Thoracic aorta (tissue), 2 donors: ENCODE data around the gene ZC3H12A. TPM values are rescaled to one million over a fixed set of nuclear protein-coding genes. Genes with fewer than 3 reads are reported as not detected.

ENCODE experiments used
- ATAC-seq: fragments of 150-250 bp; one replicate; pipeline ENCODE4 v1.8.0; 2017; ENCODE audit warnings: low read depth; ENCODE audit not compliant: insufficient number of reproducible peaks, low FRiP score
- DNase-seq: peaks from one replicate; pipeline ENCODE4 v3.0.0-alpha.2; 2020; ENCODE audit warnings: low spot score
- H3K27ac ChIP-seq, 2 donors: fragments of 200-600 bp; sonication (generic); 1 replicate in 1 of 2; 2 replicates in 1 of 2; pipeline ENCODE4 v1.5.1; 2016; ENCODE audit warnings: mild to moderate bottlenecking in 2 of 2, moderate library complexity in 2 of 2
- H3K27me3 ChIP-seq: fragments of 200-600 bp; sonication (generic); replicated peaks from 2 replicates; pipeline ENCODE4 v1.6.0; 2016; ENCODE audit warnings: mild to moderate bottlenecking; ENCODE audit not compliant: insufficient read depth
- H3K36me3 ChIP-seq: fragments of 200-600 bp; sonication (generic); one replicate; pipeline ENCODE4 v1.5.1; 2016
- H3K4me1 ChIP-seq, 2 donors: fragments of 200-600 bp; sonication (generic); 1 replicate in 1 of 2; 2 replicates in 1 of 2; pipeline versions ENCODE4 v1.5.1 to v1.6.0; 2016; ENCODE audit warnings: low read depth in 2 of 2, mild to moderate bottlenecking in 1 of 2; ENCODE audit not compliant: control insufficient read depth in 1 of 2
- H3K4me3 ChIP-seq: fragments of 200-600 bp; sonication (generic); 2 replicates; pipeline ENCODE4 v1.5.1; 2016; ENCODE audit warnings: mild to moderate bottlenecking
- H3K9me3 ChIP-seq: fragments of 200-600 bp; sonication (generic); 2 replicates; pipeline ENCODE4 v1.5.1; 2016
- total RNA-seq, 2 donors: library from RNA; depleted of rRNA; stranded (reverse); fragments of >200 nt; gene quantifications; one replicate each; pipeline versions ENCODE4 v1.1.0 to v1.2.3, GENCODE V29; 2016
- TF ChIP-seq, protein P1 (sequence below): fragments of 200-600 bp; sonication (generic); IDR thresholded peaks from one replicate; pipeline ENCODE4 v1.5.1; 2019; ENCODE audit warnings: antibody characterized with exemption

The ZC3H12A gene
- total RNA-seq, 2 donors from 2014 or later = 22.1 to 32.4 TPM

GRCh38 chr1:37439349-37439995, 34.9 kb upstream of the ZC3H12A start:
- TF ChIP-seq, protein P1, sequence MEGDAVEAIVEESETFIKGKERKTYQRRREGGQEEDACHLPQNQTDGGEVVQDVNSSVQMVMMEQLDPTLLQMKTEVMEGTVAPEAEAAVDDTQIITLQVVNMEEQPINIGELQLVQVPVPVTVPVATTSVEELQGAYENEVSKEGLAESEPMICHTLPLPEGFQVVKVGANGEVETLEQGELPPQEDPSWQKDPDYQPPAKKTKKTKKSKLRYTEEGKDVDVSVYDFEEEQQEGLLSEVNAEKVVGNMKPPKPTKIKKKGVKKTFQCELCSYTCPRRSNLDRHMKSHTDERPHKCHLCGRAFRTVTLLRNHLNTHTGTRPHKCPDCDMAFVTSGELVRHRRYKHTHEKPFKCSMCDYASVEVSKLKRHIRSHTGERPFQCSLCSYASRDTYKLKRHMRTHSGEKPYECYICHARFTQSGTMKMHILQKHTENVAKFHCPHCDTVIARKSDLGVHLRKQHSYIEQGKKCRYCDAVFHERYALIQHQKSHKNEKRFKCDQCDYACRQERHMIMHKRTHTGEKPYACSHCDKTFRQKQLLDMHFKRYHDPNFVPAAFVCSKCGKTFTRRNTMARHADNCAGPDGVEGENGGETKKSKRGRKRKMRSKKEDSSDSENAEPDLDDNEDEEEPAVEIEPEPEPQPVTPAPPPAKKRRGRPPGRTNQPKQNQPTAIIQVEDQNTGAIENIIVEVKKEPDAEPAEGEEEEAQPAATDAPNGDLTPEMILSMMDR = no peak
- Histone ChIP-seq H3K4me1 (no peaks in the 10 kb centered on the region), H3K27me3 (no peaks in the 10 kb centered on the region), H3K9me3 (no peaks in the 10 kb centered on the region), H3K4me3 (no peak overlapping the region), H3K36me3 (no peaks in the 10 kb centered on the region), H3K27ac (no peak overlapping the region)
- DNase-seq (no peak), ATAC-seq (no peak)

- Histone ChIP-seq H3K27ac (no peak overlapping the region), H3K4me1 (no peaks in the 10 kb centered on the region), H3K36me3 (no peaks in the 10 kb centered on the region), H3K4me3 (no peak overlapping the region), H3K9me3 (no peaks in the 10 kb centered on the region), H3K27me3 (no peaks in the 10 kb centered on the region)
- DNase-seq (no peak), ATAC-seq (no peak)
- TF ChIP-seq, protein P1 = no peak
Measured at GRCh38 chr1:37441490-37441889, 32.9 kb upstream of the ZC3H12A start.

GRCh38 chr1:37442139-37442538, 32.2 kb upstream of the ZC3H12A start:
- DNase-seq (no peak), ATAC-seq (no peak)
- Histone ChIP-seq H3K4me3 (no peak overlapping the region), H3K27me3 (no peaks in the 10 kb centered on the region), H3K27ac (no peak overlapping the region), H3K4me1 (no peaks in the 10 kb centered on the region), H3K36me3 (no peaks in the 10 kb centered on the region), H3K9me3 (no peaks in the 10 kb centered on the region)
- TF ChIP-seq, protein P1 = no peak

- H3K9me3 ChIP-seq = no peaks in the 10 kb centered on the region
- TF ChIP-seq, protein P1 = no peak
Measured at GRCh38 chr1:37442644-37443043, 31.7 kb upstream of the ZC3H12A start.

DNA sequence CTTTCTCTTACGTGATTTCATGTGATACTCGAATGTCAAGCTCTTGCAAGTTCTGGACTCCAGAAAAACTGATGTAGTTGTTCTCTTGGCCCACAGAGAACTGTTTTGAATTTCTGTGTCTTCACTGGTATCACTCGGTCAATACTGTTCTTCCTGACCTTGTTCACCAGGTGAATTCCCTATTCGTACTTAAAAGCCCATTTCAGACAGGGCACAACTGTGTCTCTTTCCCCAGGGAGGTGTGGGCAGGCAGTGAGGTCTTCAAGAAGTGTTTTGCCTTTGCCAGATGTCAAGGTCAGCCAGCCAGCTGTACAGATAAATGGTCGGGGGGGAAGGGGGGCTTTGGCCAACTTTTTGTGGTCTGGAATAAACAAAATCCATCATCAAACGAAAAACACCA, 27.5 kb upstream of the ZC3H12A start:
- Histone ChIP-seq H3K4me3 (no peak overlapping the region), H3K27ac (no peak overlapping the region), H3K9me3 (no peaks in the 10 kb centered on the region), H3K36me3 (no peaks in the 10 kb centered on the region), H3K4me1 (no peaks in the 10 kb centered on the region), H3K27me3 (no peaks in the 10 kb centered on the region)
- no peak for ATAC-seq
- TF ChIP-seq, protein P1 = no peak
- no peak for DNase-seq

More at GRCh38 chr1:37442644-37443043, 31.7 kb upstream of the ZC3H12A start:
- DNase-seq (no peak), ATAC-seq (no peak)
- Histone ChIP-seq H3K27me3 (no peaks in the 10 kb centered on the region), H3K4me3 (no peak overlapping the region), H3K27ac (no peak overlapping the region), H3K36me3 (no peaks in the 10 kb centered on the region), H3K4me1 (no peaks in the 10 kb centered on the region)
